GM13977 (cell line): Measurements from ENCODE around the gene OSTF1.

Experiments used
- DNase-seq: peaks from one replicate; pipeline ENCODE4 v3.0.0; 2012; ENCODE audit warnings: low spot score
- in situ Hi-C: fragments of 300-500 bp; cut with MboI; formaldehyde crosslinking; loops from one replicate; pipeline ENCODE4 v1.12.0; 2022; ENCODE audit warnings: low sequenced_read_pairs, low pct_unique_long_range_greater_than_20kb, mixed read lengths, inconsistent platforms; ENCODE audit not compliant: unreplicated experiment
- TF ChIP-seq, protein P1 (sequence below): IDR thresholded peaks from 2 replicates; pipeline ENCODE4 v1.5.1; 2012; ENCODE audit warnings: mild to moderate bottlenecking, control low read depth; ENCODE audit not compliant: insufficient read depth; ENCODE audit errors: extremely low read depth, missing control alignments

The OSTF1 gene

DNA sequence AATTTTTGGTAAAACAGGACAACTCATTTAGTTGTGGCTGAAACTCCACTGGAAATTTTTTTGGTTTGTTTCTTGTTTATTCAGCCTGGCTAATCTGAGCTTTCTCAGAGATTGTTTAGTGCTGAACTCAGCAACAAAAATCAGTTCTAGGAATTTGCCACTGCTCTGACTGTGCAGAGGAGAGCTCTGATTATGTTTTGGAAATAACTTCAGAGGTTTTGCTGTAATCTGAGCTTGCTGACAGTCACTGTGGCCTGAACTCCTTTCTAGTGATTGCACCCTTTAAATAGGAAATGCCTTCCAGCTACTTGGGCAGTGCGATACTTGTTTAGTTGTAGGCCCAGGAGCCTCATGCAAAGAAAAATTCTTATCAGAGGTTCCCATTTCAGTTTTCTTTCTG, 60.2 kb downstream of the OSTF1 start:
- TF ChIP-seq, protein P1, sequence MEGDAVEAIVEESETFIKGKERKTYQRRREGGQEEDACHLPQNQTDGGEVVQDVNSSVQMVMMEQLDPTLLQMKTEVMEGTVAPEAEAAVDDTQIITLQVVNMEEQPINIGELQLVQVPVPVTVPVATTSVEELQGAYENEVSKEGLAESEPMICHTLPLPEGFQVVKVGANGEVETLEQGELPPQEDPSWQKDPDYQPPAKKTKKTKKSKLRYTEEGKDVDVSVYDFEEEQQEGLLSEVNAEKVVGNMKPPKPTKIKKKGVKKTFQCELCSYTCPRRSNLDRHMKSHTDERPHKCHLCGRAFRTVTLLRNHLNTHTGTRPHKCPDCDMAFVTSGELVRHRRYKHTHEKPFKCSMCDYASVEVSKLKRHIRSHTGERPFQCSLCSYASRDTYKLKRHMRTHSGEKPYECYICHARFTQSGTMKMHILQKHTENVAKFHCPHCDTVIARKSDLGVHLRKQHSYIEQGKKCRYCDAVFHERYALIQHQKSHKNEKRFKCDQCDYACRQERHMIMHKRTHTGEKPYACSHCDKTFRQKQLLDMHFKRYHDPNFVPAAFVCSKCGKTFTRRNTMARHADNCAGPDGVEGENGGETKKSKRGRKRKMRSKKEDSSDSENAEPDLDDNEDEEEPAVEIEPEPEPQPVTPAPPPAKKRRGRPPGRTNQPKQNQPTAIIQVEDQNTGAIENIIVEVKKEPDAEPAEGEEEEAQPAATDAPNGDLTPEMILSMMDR, result no peak
- no peak for DNase-seq
- in situ Hi-C loops, result no loop called here

DNA sequence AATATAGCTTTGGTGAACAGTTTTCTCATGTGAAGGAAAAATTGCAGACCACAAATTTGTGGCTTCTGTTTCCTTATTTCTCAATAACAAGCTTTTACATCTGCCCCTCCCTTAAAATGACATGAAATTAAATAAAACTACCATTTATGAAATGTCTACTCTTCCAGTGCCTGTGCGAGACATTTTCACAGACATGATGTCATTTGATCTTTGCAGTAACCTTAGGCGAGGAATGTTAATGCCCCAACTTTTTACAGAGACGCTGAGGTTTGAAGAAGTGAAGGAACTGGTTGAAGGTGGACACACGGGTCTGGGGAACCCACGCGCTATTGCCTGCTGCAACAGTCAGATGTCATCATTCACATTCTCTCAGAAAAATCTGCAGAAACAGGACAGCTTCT, 61.5 kb downstream of the OSTF1 start:
- no peak for DNase-seq
- in situ Hi-C loops, result no loop called here
- TF ChIP-seq, protein P1, result no peak

DNA sequence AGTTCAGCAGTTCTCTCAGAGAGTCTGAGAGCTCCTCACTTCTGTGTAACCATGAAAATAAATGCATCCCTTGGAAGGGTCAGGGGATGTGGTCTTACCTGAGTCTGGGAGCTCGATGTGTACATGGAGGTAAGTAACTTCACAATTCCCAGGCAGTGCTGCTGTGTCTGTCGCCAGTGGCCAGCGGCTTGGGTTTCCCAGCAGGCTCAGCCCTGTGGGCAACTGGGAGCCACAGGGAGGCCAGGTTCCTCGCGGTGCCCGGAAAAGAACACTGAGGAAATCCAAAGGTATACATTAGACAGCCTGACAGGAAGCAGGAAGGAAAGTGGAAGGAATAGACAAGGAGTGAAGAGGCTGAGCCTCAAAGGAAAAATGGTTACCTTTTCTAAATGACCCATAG, 62.2 kb downstream of the OSTF1 start:
- DNase-seq, result no peak
- TF ChIP-seq, protein P1, result no peak
- in situ Hi-C loops, result no loop called here

DNA sequence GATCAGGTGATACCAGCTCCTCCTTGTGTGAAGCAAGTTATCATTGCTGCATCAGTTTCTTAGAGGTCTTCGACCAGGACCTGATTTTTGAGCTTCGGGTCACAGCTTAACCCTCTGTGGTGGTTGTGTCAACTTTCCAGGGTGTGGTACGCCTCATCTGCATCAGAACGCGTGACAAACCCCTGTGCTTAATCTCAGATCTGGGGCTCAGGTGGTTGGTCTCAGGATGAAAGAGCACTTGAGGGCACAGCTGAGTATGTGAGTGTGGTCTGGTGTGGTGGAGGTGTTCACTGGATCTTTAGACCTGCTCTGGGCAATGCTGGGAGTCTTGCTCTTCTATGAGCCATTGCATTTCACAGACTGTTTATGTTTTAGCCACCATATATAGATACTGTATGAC, 64.1 kb downstream of the OSTF1 start:
- DNase-seq, result no peak
- in situ Hi-C loops, result no loop called here
- TF ChIP-seq, protein P1, result no peak

DNA sequence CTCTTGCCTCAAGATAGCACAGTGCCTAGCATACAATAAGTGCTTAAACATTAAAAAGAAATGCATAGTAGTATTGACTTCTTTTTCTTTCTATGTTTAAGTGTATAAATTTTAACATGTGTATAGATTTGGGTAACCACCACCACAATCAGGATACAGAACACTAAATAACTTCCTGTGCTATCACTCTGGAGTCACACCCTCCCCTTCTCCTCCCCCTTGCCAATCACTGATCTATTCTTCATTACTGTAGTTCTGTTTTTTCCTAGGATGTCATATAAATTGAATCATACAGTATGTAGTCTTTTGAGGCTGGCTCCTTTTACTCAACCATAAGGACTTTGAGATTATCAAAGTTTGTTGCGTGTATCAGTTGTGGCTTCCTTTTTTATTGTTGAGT, 68.5 kb downstream of the OSTF1 start:
- no peak for DNase-seq
- in situ Hi-C loops, result no loop called here
- TF ChIP-seq, protein P1, result no peak

DNA sequence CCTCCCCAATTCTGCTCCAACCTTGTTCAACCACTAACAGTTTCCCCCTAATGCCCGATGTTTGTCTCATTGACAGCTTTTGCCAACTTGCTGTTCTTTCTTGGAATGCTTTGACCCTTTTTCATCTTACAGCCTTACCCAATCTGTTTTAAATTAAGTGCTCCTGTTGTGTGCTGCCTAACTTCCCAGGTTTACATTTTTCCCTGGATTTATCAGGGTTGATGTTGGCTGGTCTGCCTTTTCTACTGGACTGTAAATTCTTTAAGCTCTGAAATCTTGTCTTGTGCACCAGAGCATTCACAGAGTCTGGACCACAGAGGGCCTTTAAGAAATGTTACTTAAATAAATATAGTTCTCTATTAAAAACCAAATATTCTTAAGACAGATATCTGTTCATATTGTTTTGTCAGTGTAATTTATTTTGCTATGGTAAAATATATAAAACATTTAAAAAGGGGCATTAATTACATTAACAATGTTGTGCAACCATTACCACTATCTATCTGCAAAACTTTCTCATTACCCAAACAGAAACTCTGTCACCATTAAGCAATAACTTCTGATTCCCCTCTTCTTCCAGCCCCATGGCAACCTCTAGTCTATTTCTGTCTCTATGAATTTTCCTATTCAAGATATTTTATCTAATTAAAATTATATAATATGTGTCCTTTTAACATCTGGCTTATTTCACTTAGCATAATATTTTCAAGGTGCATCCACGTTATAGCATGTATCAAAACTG, 73.0 kb downstream of the OSTF1 start:
- DNase-seq, result no peak
- in situ Hi-C loops, result no loop called here
- TF ChIP-seq, protein P1, result no peak

DNA sequence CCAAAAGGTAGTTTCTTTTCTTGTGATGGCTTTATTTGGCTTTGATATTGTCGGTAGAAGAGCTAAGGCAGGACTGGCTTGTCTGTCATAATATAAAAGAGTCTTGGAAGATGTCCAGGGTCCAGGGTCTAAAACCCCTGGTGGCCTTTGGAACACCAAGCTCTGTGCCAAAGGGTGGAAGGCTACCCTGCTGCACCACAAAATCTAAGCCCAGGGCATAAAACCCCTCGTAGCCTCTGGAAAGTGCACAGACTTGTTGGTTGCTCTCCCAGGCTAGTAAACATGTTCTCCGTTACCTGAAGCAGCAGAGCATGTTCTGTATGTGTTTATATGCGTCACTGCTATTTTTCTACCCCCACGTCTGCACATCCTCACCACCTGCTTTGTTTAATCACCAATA, 75.5 kb downstream of the OSTF1 start:
- TF ChIP-seq, protein P1, result no peak
- in situ Hi-C loops, result no loop called here
- no peak for DNase-seq
